Neuronal stem cell (in vitro differentiated cells): ENCODE data around the gene C17orf58.
"Not testable (repeated sequence)": the region's sequence is repeated elsewhere in the genome, so short reads cannot be mapped to it uniquely, and the experiment has no call there.

Experiments used
- DNase-seq: peaks from one replicate; pipeline ENCODE4 v3.0.0-alpha.2; 2013; ENCODE audit warnings: low spot score
- H2AFZ ChIP-seq: one replicate; pipeline ENCODE4 v1.6.1; 2013; ENCODE audit warnings: mild to moderate bottlenecking, low read length, inconsistent platforms
- H2AK5ac ChIP-seq: 2 replicates; pipeline ENCODE4 v1.6.1; 2013; ENCODE audit warnings: low read depth, mild to moderate bottlenecking, inconsistent platforms, low read length, moderate library complexity, mixed read lengths
- H2BK120ac ChIP-seq: 2 replicates; pipeline ENCODE4 v1.6.1; 2013; ENCODE audit warnings: low read depth, mild to moderate bottlenecking, inconsistent platforms, low read length, moderate library complexity, mixed read lengths
- H2BK12ac ChIP-seq: one replicate; pipeline ENCODE4 v1.6.1; 2013; ENCODE audit warnings: low read length, inconsistent platforms
- H2BK15ac ChIP-seq: 2 replicates; pipeline ENCODE4 v1.6.1; 2013; ENCODE audit warnings: mild to moderate bottlenecking, low read length, inconsistent platforms, mixed read lengths
- H2BK5ac ChIP-seq: one replicate; pipeline ENCODE4 v1.6.1; 2013; ENCODE audit warnings: inconsistent platforms, mild to moderate bottlenecking, low read length, moderate library complexity
- H3K14ac ChIP-seq: one replicate; pipeline ENCODE4 v1.6.1; 2013; ENCODE audit warnings: low read length, inconsistent platforms
- H3K18ac ChIP-seq: 2 replicates; pipeline ENCODE4 v1.6.1; 2013; ENCODE audit warnings: low read length, inconsistent platforms
- H3K23ac ChIP-seq: 2 replicates; pipeline ENCODE4 v1.6.1; 2013; ENCODE audit warnings: low read depth, mild to moderate bottlenecking, mixed read lengths, low read length, inconsistent platforms; ENCODE audit not compliant: poor library complexity
- H3K27ac ChIP-seq: replicated peaks from 3 replicates; pipeline ENCODE4 v1.5.1; 2013; ENCODE audit warnings: low read length, inconsistent platforms
- H3K27me3 ChIP-seq, 3 experiments: 2 replicates each; pipeline ENCODE4 v1.6.1; 2013; ENCODE audit warnings: low read length in 3 of 3, mild to moderate bottlenecking in 2 of 3, inconsistent platforms in 1 of 3, low read depth in 1 of 3, mixed read lengths in 1 of 3, moderate library complexity in 1 of 3; ENCODE audit not compliant: control insufficient read depth in 3 of 3, insufficient read depth in 3 of 3
- H3K36me3 ChIP-seq, 2 donors: replicated peaks in 1 of 2; 2 replicates each; pipeline ENCODE4 v1.6.1; 2013; ENCODE audit warnings: low read length in 2 of 2; ENCODE audit not compliant: control insufficient read depth in 2 of 2, insufficient read depth in 2 of 2
- H3K4ac ChIP-seq: 2 replicates; pipeline ENCODE4 v1.6.1; 2013; ENCODE audit warnings: inconsistent platforms, mild to moderate bottlenecking, low read length, moderate library complexity
- H3K4me1 ChIP-seq, 2 donors: 1 replicate in 1 of 2; 2 replicates in 1 of 2; pipeline ENCODE4 v1.6.1; 2013; ENCODE audit warnings: low read length in 2 of 2, low read depth in 1 of 2; ENCODE audit not compliant: control insufficient read depth in 2 of 2, insufficient read depth in 1 of 2
- H3K4me2 ChIP-seq: one replicate; pipeline ENCODE4 v1.6.1; 2013; ENCODE audit warnings: mild to moderate bottlenecking, low read length, inconsistent platforms; ENCODE audit not compliant: insufficient read depth, poor library complexity, severe bottlenecking
- H3K4me3 ChIP-seq, 2 donors: 2 replicates each; pipeline ENCODE4 v1.5.1; 2013; ENCODE audit warnings: low read length in 2 of 2, mild to moderate bottlenecking in 2 of 2, inconsistent platforms in 1 of 2, moderate library complexity in 1 of 2
- H3K79me1 ChIP-seq: one replicate; pipeline ENCODE4 v1.6.1; 2013; ENCODE audit warnings: low read depth, mild to moderate bottlenecking, inconsistent platforms, low read length, moderate library complexity
- H3K9ac ChIP-seq: one replicate; pipeline ENCODE4 v1.6.1; 2013; ENCODE audit warnings: mild to moderate bottlenecking, low read depth, low read length, inconsistent platforms; ENCODE audit not compliant: poor library complexity
- H3K9me3 ChIP-seq, 2 donors: replicated peaks in 1 of 2; 2 replicates each; pipeline versions ENCODE3 to v1.6.1; 2013; ENCODE audit warnings: low read length in 2 of 2, mild to moderate bottlenecking in 2 of 2, inconsistent platforms in 1 of 2, low read depth in 1 of 2, mixed read lengths in 1 of 2, moderate library complexity in 1 of 2; ENCODE audit not compliant: control insufficient read depth in 2 of 2, insufficient read depth in 1 of 2
- H4K8ac ChIP-seq: one replicate; pipeline ENCODE4 v1.6.1; 2013; ENCODE audit warnings: low read depth, mild to moderate bottlenecking, inconsistent platforms, low read length, moderate library complexity
- H4K91ac ChIP-seq: one replicate; pipeline ENCODE4 v1.6.1; 2013; ENCODE audit warnings: low read length, low read depth, mild to moderate bottlenecking, inconsistent platforms; ENCODE audit not compliant: poor library complexity
- WGBS, 2 donors: extraction: QIAGEN DNeasy Blood & Tissue Kit; methylation state at CpG; one replicate each; pipeline ENCODE4 v1.1.7; 2013; ENCODE audit warnings: missing lambda C conversion rate in 2 of 2, mixed read lengths in 1 of 2; ENCODE audit not compliant: insufficient read length in 2 of 2, insufficient replicate concordance in 1 of 2; ENCODE audit errors: extremely low coverage in 2 of 2; 5-methylcytosine and 5-hydroxymethylcytosine counted together

C17orf58 gene

GRCh38 chr17:67982034-67982640 is 14.1 kb downstream of the C17orf58 start:
- Histone ChIP-seq H4K91ac (no peak overlapping the region), H2BK15ac (no peak overlapping the region), H4K8ac (no peak overlapping the region), H3K4me3 (no peak overlapping the region), H3K79me1 (peaks cover 1% of the 10 kb centered on the region), H3K4ac (no peak overlapping the region), H3K36me3 (peaks cover 2 to 48% of the 10 kb centered on the region in 2 donors), H3K14ac (no peak overlapping the region), H3K27me3 (no peaks in the 10 kb centered on the region), H3K18ac (no peak overlapping the region), H3K4me1 (no peaks in the 10 kb centered on the region), H3K9me3 (no peaks in the 10 kb centered on the region), H3K4me2 (no peak overlapping the region), H2BK5ac (no peak overlapping the region), H3K23ac (no peak overlapping the region), H2AFZ (no peak overlapping the region), H2AK5ac (no peak overlapping the region), H3K9ac (no peak overlapping the region), H2BK12ac (no peak overlapping the region), H2BK120ac (no peak overlapping the region), H3K27ac (no peak overlapping the region)
- no CpG with 5 or more reads among the region's 9 CpGs for WGBS, 2 donors
- DNase-seq, result no peak

- H2AFZ ChIP-seq, H3K4me1 ChIP-seq: not testable (repeated sequence)
- no CpG with 5 or more reads among the region's 3 CpGs for WGBS, 2 donors
Observed at GRCh38 chr17:67980883-67981282, 15.4 kb downstream of the C17orf58 start.

GRCh38 chr17:67980456-67980855 is 15.8 kb downstream of the C17orf58 start:
- no peaks in the 10 kb centered on the region for H3K27me3 ChIP-seq
- no peak overlapping the region for H4K91ac ChIP-seq
- H2BK5ac ChIP-seq, result no peak overlapping the region
- no peaks in the 10 kb centered on the region for H3K4me1 ChIP-seq
- H2AK5ac ChIP-seq, result no peak overlapping the region
- H3K18ac ChIP-seq, result no peak overlapping the region
- no CpG with 5 or more reads among the region's 2 CpGs for WGBS, 2 donors
- no peak overlapping the region for H2BK120ac ChIP-seq
- no peak overlapping the region for H3K4ac ChIP-seq
- peaks cover 2 to 65% of the 10 kb centered on the region in 2 donors for H3K36me3 ChIP-seq
- no peak overlapping the region for H3K4me2 ChIP-seq
- no peak overlapping the region for H3K4me3 ChIP-seq
- no peak overlapping the region for H3K14ac ChIP-seq
- H3K79me1 ChIP-seq, result peaks cover 1% of the 10 kb centered on the region
- H4K8ac ChIP-seq, result no peak overlapping the region
- no peak overlapping the region for H3K27ac ChIP-seq
- H2BK12ac ChIP-seq, result no peak overlapping the region
- no peak overlapping the region for H3K9ac ChIP-seq
- no peak overlapping the region for H2BK15ac ChIP-seq
- DNase-seq, result no peak
- no peak overlapping the region for H2AFZ ChIP-seq
- H3K23ac ChIP-seq, result no peak overlapping the region
- H3K9me3 ChIP-seq, result no peaks in the 10 kb centered on the region

More at GRCh38 chr17:67980883-67981282, 15.4 kb downstream of the C17orf58 start:
- H4K8ac ChIP-seq, H2AK5ac ChIP-seq, H3K79me1 ChIP-seq, DNase-seq, H3K27me3 ChIP-seq, H4K91ac ChIP-seq, H3K4me2 ChIP-seq, H3K9ac ChIP-seq, H3K4ac ChIP-seq, H3K4me3 ChIP-seq, H3K23ac ChIP-seq, H3K18ac ChIP-seq, H2BK15ac ChIP-seq, H3K27ac ChIP-seq, H3K14ac ChIP-seq, H2BK120ac ChIP-seq, H3K9me3 ChIP-seq, H2BK5ac ChIP-seq, H2BK12ac ChIP-seq: not testable (repeated sequence)
- H3K36me3 ChIP-seq, result peaks cover 2 to 60% of the 10 kb centered on the region in 2 donors

GRCh38 chr17:67976306-67976705 is 20.0 kb downstream of the C17orf58 start:
- H3K36me3 ChIP-seq, result peaks cover 2 to 82% of the 10 kb centered on the region in 2 donors
- H4K8ac ChIP-seq, H2AFZ ChIP-seq: not testable (repeated sequence)

More at GRCh38 chr17:67976306-67976705, 20.0 kb downstream of the C17orf58 start:
- H3K18ac ChIP-seq, H3K4me3 ChIP-seq, H3K4me1 ChIP-seq, DNase-seq, H3K27me3 ChIP-seq, H2BK120ac ChIP-seq, H2BK15ac ChIP-seq, H3K4me2 ChIP-seq, H3K9ac ChIP-seq, H3K4ac ChIP-seq, H3K79me1 ChIP-seq, H2AK5ac ChIP-seq, H2BK12ac ChIP-seq, H3K27ac ChIP-seq, H2BK5ac ChIP-seq, H3K23ac ChIP-seq, H4K91ac ChIP-seq, H3K9me3 ChIP-seq, H3K14ac ChIP-seq: not testable (repeated sequence)
- WGBS, 2 donors, result no CpG with 5 or more reads among the region's 6 CpGs
